Upper lobe of left lung (tissue), 6 donors: ENCODE measurements around the gene EMC7. TPM values are rescaled to one million over a fixed set of nuclear protein-coding genes. Genes with fewer than 3 reads are reported as not detected.

Experiments used
- ATAC-seq, 2 donors: fragments of 200-7000 bp; cut with Tn5 transposase; one replicate each; pipeline ENCODE4 v1.9.1; 2022; ENCODE audit warnings: mild to moderate bottlenecking in 2 of 2, moderate library complexity in 2 of 2; ENCODE audit not compliant: low FRiP score in 2 of 2
- DNase-seq, 2 donors: peaks; one replicate each; pipeline ENCODE4 v3.0.0-alpha.2; 2019 to 2020
- H3K27ac ChIP-seq, 4 donors: fragments of 200-600 bp; sonication (generic); one replicate each; pipeline ENCODE4 v1.5.1; 2016 to 2019
- H3K27me3 ChIP-seq, 4 donors: fragments of 200-600 bp; sonication (generic); one replicate each; pipeline ENCODE4 v1.5.1; 2017 to 2019
- H3K36me3 ChIP-seq, 4 donors: fragments of 200-600 bp; sonication (generic); one replicate each; pipeline ENCODE4 v1.5.1; 2016 to 2019
- H3K4me1 ChIP-seq, 4 donors: fragments of 200-600 bp; sonication (generic); one replicate each; pipeline ENCODE4 v1.5.1; 2018 to 2019
- H3K4me3 ChIP-seq, 4 donors: fragments of 200-600 bp; sonication (generic); one replicate each; pipeline ENCODE4 v1.5.1; 2017 to 2019; ENCODE audit warnings: mild to moderate bottlenecking in 2 of 4, moderate library complexity in 1 of 4
- H3K9me3 ChIP-seq, 4 donors: fragments of 200-600 bp; sonication (generic); one replicate each; pipeline ENCODE4 v1.5.1; 2018 to 2019
- CTCF ChIP-seq, 6 experiments: fragments of 450-650 bp in 4 of 6; fragments of 200-600 bp in 2 of 6; sonication (generic) in 2 of 6; IDR thresholded peaks; one replicate each; pipeline ENCODE4 v1.5.1; 2016 to 2019; ENCODE audit warnings: antibody characterized with exemption in 6 of 6
- EP300 ChIP-seq, 4 donors: sonication (generic); formaldehyde crosslinking; IDR thresholded peaks; one replicate each; pipeline ENCODE4 v1.5.1; 2017; ENCODE audit warnings: antibody characterized with exemption in 4 of 4, control low read depth in 2 of 4
- POLR2A ChIP-seq, 4 donors: fragments of 450-650 bp; IDR thresholded peaks; one replicate each; pipeline ENCODE4 v1.5.1; 2016 to 2017; ENCODE audit warnings: antibody characterized with exemption in 4 of 4, mild to moderate bottlenecking in 2 of 4
- POLR2AphosphoS5 ChIP-seq, 2 donors: sonication (generic); formaldehyde crosslinking; IDR thresholded peaks; one replicate each; pipeline ENCODE4 v1.5.1; 2017; ENCODE audit warnings: antibody characterized with exemption in 2 of 2
- WGBS, 2 donors: methylation state at CpG; one replicate each; pipeline ENCODE4 v1.1.5; 2017 to 2018; 5-methylcytosine and 5-hydroxymethylcytosine counted together
- total RNA-seq, 6 donors: library from RNA; depleted of rRNA in 4 of 6; stranded (reverse); fragments of >200 nt in 4 of 6; gene quantifications; one replicate each; pipeline versions ENCODE4 v1.1.0 to v1.2.1, GENCODE V29; 2016 to 2021
- donor health status: DM: no; HTN: no; CAD: no; lungs with moderate emphysema.
- donor health status: DM: no; HTN: yes; CAD: no; lungs with severe emphysema.

The EMC7 gene
- total RNA-seq, 6 donors from 2014 or later = 9.3 to 71.9 (median 46.0) TPM

- DNase-seq (no peak), ATAC-seq (no peak)
- H3K9me3 ChIP-seq = no peaks in the 10 kb centered on the region
- no peak overlapping the region for H3K4me3 ChIP-seq
- H3K36me3 ChIP-seq = no peaks in the 10 kb centered on the region
- TF ChIP-seq EP300 (IDR thresholded peaks at IDR 0.05) = no peak
- no peak for TF ChIP-seq CTCF (IDR thresholded peaks at IDR 0.05)
- no peak for TF ChIP-seq POLR2A (IDR thresholded peaks at IDR 0.05)
- TF ChIP-seq POLR2AphosphoS5 (IDR thresholded peaks at IDR 0.05) = no peak
- H3K4me1 ChIP-seq = peaks cover 0 to 7% (median 3%) of the 10 kb centered on the region in 4 donors
- H3K27me3 ChIP-seq = no peaks in the 10 kb centered on the region
- no peak overlapping the region for H3K27ac ChIP-seq
- 56 to 69% methylated on average over 3 of the region's 3 CpGs for WGBS, 2 donors
Observed at GRCh38 chr15:34059946-34060345, 41.7 kb downstream of the EMC7 start.

- Histone ChIP-seq H3K9me3 (no peaks in the 10 kb centered on the region), H3K27ac (no peak overlapping the region), H3K4me1 (peaks cover 0 to 7% (median 3%) of the 10 kb centered on the region in 4 donors), H3K27me3 (no peaks in the 10 kb centered on the region), H3K36me3 (no peaks in the 10 kb centered on the region), H3K4me3 (no peak overlapping the region)
- no peak for ATAC-seq
- no peak for TF ChIP-seq POLR2AphosphoS5 (IDR thresholded peaks at IDR 0.05)
- no peak for TF ChIP-seq POLR2A (IDR thresholded peaks at IDR 0.05)
- no peak for TF ChIP-seq CTCF (IDR thresholded peaks at IDR 0.05)
- WGBS, 2 donors = 40 to 47% methylated on average over 2 of the region's 2 CpGs
- DNase-seq = no peak
Observed at GRCh38 chr15:34059476-34059875, 42.2 kb downstream of the EMC7 start.

GRCh38 chr15:34056911-34057310, 44.8 kb downstream of the EMC7 start:
- Histone ChIP-seq H3K27ac (no peak overlapping the region), H3K4me1 (peaks cover 0 to 5% (median 2%) of the 10 kb centered on the region in 4 donors), H3K4me3 (no peak overlapping the region), H3K27me3 (no peaks in the 10 kb centered on the region), H3K36me3 (no peaks in the 10 kb centered on the region), H3K9me3 (no peaks in the 10 kb centered on the region)
- WGBS, 2 donors = 77 to 87% methylated on average over 5 of the region's 5 CpGs
- ATAC-seq = no peak
- DNase-seq = no peak
- no peak for TF ChIP-seq EP300 (IDR thresholded peaks at IDR 0.05)
- no peak for TF ChIP-seq POLR2AphosphoS5 (IDR thresholded peaks at IDR 0.05)
- TF ChIP-seq POLR2A (IDR thresholded peaks at IDR 0.05) = no peak
- no peak for TF ChIP-seq CTCF (IDR thresholded peaks at IDR 0.05)

GRCh38 chr15:34055868-34056595, 45.6 kb downstream of the EMC7 start:
- DNase-seq (no peak), ATAC-seq (peak in 1 of 2 donors; percentile 91)
- no peak overlapping the region for H3K4me3 ChIP-seq
- no peak overlapping the region for H3K27ac ChIP-seq
- H3K9me3 ChIP-seq = peaks cover 0 to under 1% (median 0%) of the 10 kb centered on the region in 4 donors
- no peaks in the 10 kb centered on the region for H3K4me1 ChIP-seq
- no peaks in the 10 kb centered on the region for H3K27me3 ChIP-seq
- H3K36me3 ChIP-seq = no peaks in the 10 kb centered on the region
- TF ChIP-seq CTCF (IDR thresholded peaks at IDR 0.05) = no peak
- no peak for TF ChIP-seq POLR2A (IDR thresholded peaks at IDR 0.05)
- no peak for TF ChIP-seq EP300 (IDR thresholded peaks at IDR 0.05)
- TF ChIP-seq POLR2AphosphoS5 (IDR thresholded peaks at IDR 0.05) = no peak
- WGBS, 2 donors = 75 to 77% methylated on average over 3 of the region's 3 CpGs
